Dendritic cell treated with granulocyte-macrophage colony-stimulating factor and Interleukin-4, amounts not matched to agents 40 ng/mL and 50 ng/mL, for 4 days (primary cell): ENCODE measurements around the gene SEPTIN5.

Experiments
- H3K27ac Mint-ChIP-seq: one replicate; pipeline ENCODE4 v1.8.0; 2022; ENCODE audit warnings: mild to moderate bottlenecking, mixed read lengths
- H3K27me3 Mint-ChIP-seq: one replicate; pipeline ENCODE4 v1.8.0; 2022; ENCODE audit warnings: mild to moderate bottlenecking, mixed read lengths
- H3K36me3 Mint-ChIP-seq: one replicate; pipeline ENCODE4 v1.8.0; 2022; ENCODE audit warnings: low read depth, mixed read lengths
- H3K4me1 Mint-ChIP-seq: one replicate; pipeline ENCODE4 v1.8.0; 2022; ENCODE audit warnings: low read depth, mixed read lengths
- H3K4me3 Mint-ChIP-seq: one replicate; pipeline ENCODE4 v1.8.0; 2022; ENCODE audit warnings: mild to moderate bottlenecking, moderate library complexity, mixed read lengths
- H3K9me3 Mint-ChIP-seq: one replicate; pipeline ENCODE4 v1.8.0; 2022; ENCODE audit warnings: mixed read lengths
- intact Hi-C: fragments of 100-400 bp; cut with micrococcal nuclease; formaldehyde crosslinking; loops from one replicate; pipeline ENCODE4 v1.15.0; 2022

The SEPTIN5 gene

DNA sequence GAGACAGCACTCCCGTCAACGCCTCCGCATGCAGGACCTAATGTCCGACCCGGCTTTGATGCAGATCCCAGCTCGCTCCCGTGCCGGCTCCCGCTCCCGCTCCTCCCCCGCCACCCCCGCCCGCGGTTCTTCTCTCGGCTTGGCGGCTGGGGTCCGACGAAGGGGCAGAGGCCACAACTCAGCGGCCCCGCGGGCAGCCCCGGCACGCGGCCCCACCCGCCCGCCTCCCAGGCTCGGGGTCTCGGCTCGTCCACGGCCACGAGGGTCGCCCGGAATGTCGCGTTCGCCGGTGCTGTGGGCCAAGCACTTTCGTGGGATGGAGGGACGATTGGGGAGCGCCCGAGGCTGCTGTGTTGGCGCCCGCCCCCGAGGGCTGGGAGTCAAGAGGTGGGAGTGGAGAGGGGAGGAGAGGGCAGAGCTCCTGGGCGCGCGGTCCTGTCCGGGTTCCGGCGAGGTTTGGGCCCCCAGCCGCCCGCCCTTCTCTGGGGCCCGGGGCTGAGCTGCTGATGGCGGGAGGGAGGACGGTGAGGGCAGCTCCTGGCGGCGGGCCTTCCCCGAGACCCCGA lies 40.9 kb downstream of the SEPTIN5 start:
- intact Hi-C loops = no loop called here
- no peaks in the 10 kb centered on the region for H3K9me3 Mint-ChIP-seq
- peaks cover 90% of the 10 kb centered on the region for H3K27me3 Mint-ChIP-seq
- no peak overlapping the region for H3K27ac Mint-ChIP-seq
- H3K4me1 Mint-ChIP-seq = peaks cover 34% of the 10 kb centered on the region
- no peaks in the 10 kb centered on the region for H3K36me3 Mint-ChIP-seq
- no peak overlapping the region for H3K4me3 Mint-ChIP-seq

DNA sequence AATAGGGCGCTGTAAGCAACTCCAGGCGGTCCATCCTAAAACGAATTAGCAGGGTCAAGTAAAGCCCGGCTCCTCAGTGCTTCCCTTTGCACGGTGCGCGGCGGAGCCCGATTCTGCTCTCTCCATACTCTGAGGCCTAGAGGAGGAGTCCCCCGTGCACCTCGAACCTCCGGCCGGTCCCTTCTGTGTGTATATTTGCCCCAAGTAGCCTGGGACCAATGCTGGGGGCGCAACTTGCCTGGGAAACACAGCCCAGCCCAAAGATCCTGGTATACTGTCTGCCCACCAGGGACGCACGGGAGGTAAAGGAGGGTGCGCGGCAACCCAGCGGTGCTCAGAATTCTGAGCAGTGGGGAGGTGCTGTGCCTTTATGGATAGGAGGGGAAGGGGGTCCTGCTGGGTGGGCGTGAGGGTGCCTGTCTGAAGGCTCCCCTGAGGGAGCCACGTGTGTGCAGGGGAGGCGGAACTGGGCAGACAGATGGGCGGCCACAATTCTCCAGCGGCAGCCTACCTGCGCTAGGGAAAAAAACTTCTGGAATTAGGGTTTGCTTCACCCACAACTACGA lies 41.5 kb downstream of the SEPTIN5 start:
- Mint-ChIP-seq H3K4me1 (peaks cover 37% of the 10 kb centered on the region), H3K9me3 (no peaks in the 10 kb centered on the region), H3K27me3 (peaks cover 91% of the 10 kb centered on the region), H3K4me3 (no peak overlapping the region), H3K36me3 (no peaks in the 10 kb centered on the region), H3K27ac (no peak overlapping the region)
- intact Hi-C loops = no loop called here

DNA sequence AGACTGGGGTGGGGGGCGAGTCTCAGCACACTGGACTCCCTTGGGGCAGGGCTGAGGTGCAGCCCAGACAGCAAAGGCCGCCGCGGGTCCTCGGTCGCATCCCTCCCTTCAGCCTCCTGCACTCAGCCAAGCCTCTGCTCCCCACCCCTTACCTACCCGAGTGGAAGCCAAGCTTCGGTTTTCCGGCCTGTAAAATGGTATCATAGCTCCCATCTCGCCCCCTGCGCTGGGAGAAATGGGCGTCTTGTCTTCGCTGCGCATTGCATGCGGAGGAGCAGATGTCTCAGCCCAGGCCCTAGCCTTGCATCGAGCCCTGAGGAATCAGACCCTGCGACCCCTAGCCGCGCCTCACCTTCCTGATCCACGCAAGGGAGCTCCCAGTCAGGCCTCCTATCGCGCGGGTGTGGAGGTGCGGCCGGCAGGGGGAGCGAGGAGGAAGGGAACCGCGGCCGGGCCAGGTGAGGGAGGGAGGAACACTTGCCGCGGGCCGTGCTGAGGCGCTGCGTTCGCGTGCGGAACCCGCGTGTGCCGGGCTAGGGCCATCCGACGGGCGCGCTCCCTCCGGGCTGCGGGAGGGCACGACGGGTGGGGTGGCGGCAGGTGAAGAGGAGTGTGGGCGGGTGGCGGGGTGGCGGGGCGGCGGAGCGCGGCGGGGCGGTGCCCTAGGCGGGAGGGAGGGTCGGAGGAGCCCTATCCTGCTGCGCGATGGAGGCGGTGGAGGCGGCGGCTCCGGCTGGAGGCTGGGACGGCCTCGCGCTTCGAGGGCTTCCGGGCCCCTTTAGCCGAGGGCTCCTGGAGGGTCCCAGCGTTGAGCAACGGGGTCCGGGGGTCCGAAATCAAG lies 42.2 kb downstream of the SEPTIN5 start:
- Mint-ChIP-seq H3K9me3 (no peaks in the 10 kb centered on the region), H3K27me3 (peaks cover 85% of the 10 kb centered on the region), H3K27ac (no peak overlapping the region), H3K4me1 (peaks cover 37% of the 10 kb centered on the region), H3K36me3 (no peaks in the 10 kb centered on the region), H3K4me3 (peak overlapping the region; percentile 67)
- intact Hi-C loops = no loop called here

DNA sequence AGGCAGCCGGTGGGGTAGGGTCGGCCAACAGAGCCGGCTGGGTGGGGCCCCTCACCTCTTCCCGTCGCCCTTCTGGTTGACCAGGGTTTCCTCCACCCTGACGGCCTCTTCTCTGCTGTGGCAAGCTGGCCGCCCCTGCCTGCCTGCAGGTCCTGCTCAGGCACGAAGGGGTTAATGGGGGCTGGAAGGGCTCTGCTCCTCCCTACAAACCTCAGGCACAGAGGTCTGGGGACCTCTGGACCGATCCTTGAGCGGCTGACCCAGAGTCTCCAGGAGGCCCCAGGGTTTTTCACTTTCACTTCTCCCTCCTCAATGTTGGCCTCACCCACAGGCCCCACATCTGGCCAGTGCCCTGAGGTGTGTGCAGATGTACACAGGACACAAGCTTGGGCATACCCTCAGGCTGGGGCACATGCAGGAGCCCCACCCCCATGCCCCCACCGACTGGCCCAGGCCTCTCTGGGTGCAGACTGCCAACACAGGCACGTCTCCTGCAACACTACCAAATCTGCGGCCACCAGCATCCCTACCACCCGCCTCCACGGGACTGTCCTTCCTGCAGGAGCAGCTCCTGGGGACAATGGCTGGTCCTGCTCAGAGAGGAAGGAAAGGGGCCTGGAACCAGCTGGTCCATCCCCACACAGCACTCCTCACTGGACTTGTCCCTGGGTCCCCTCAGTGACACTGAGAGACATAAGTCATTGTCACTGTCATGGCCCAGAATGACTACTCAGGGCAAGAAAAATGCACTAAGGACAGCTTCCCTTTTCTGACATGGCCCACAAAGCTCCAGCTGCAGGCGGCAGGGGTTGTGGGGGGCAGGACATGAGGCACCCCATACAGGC lies 43.1 kb downstream of the SEPTIN5 start:
- no peaks in the 10 kb centered on the region for H3K9me3 Mint-ChIP-seq
- H3K27me3 Mint-ChIP-seq = peaks cover 85% of the 10 kb centered on the region
- intact Hi-C loops = no loop called here
- no peaks in the 10 kb centered on the region for H3K36me3 Mint-ChIP-seq
- H3K27ac Mint-ChIP-seq = no peak overlapping the region
- H3K4me3 Mint-ChIP-seq = peak overlapping the region; percentile 67
- peaks cover 37% of the 10 kb centered on the region for H3K4me1 Mint-ChIP-seq

DNA sequence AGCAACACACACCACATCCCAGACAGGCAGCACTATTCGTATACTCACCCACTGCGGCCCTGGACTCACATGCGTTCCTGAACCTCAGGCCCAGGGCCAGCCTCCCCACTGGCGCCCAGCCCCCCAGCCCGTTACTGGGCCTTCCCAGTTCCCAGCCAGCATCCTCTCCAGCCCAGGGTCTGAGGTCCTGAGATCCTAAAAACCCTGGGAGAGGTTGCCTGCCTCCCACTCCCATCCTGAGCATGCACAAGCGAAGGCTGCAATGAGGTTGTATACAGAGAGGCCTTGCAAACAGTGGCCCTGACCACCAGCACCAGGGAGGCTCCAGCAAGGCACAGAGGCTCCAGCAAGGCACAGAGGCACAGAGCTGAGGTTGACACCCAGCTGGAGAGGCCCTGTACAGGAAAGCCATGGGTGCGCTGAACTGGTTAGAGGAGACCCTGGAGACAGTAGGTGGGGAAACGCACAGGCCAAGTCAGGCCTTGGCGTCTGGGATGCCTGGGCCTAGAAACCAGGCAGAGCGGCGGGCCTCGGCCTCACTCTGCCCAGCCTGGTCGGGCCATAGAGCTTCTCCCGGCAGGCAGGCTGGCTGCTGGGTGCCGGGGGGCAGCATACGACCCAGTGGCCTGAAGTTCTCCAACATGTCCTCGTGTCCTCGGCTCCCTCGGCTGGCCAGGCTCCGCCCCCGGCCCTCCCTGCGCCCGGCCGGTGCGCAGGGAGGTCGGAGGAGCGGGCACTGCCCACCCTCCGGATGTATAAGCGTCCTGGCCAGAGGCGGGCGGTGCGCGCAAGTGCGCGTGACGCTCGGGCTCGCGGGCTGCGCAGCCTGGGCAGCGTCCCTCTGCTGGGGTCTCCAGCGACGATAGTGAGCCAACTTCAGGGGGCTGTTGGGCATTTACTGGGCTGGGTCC lies 43.9 kb downstream of the SEPTIN5 start:
- peaks cover 86% of the 10 kb centered on the region for H3K27me3 Mint-ChIP-seq
- H3K27ac Mint-ChIP-seq = no peak overlapping the region
- peaks cover 37% of the 10 kb centered on the region for H3K4me1 Mint-ChIP-seq
- H3K4me3 Mint-ChIP-seq = no peak overlapping the region
- intact Hi-C loops = no loop called here
- no peaks in the 10 kb centered on the region for H3K9me3 Mint-ChIP-seq
- H3K36me3 Mint-ChIP-seq = no peaks in the 10 kb centered on the region

DNA sequence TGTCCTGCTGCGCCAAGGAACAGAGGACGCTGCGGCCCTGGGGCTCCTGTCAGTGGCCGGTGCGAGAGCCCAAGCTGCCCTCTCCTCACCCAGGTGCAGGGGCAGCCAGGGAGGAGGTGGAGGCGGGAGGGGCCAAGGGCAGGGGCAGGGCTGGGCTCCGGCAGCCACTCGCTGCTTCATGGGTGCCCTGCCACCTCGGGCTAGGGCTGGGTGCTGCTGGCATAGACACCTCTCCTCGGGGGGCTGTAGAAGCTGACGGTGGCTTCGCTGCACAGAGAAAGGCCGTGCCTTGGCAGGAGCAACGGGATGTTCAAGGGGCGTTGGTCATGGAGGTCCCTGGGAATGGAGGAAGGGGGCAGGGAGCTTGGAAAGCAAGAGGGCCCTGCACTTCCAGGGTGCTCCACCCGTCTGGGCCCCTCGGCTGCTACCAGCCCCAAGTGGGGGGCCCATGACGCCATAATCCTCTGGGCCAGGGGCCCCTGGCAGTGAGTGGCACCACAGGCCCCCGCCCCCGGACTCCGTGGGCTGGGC lies 44.7 kb downstream of the SEPTIN5 start:
- H3K9me3 Mint-ChIP-seq = no peaks in the 10 kb centered on the region
- no peaks in the 10 kb centered on the region for H3K36me3 Mint-ChIP-seq
- H3K4me3 Mint-ChIP-seq = no peak overlapping the region
- intact Hi-C loops = no loop called here
- H3K27ac Mint-ChIP-seq = no peak overlapping the region
- peaks cover 37% of the 10 kb centered on the region for H3K4me1 Mint-ChIP-seq
- peaks cover 86% of the 10 kb centered on the region for H3K27me3 Mint-ChIP-seq

DNA sequence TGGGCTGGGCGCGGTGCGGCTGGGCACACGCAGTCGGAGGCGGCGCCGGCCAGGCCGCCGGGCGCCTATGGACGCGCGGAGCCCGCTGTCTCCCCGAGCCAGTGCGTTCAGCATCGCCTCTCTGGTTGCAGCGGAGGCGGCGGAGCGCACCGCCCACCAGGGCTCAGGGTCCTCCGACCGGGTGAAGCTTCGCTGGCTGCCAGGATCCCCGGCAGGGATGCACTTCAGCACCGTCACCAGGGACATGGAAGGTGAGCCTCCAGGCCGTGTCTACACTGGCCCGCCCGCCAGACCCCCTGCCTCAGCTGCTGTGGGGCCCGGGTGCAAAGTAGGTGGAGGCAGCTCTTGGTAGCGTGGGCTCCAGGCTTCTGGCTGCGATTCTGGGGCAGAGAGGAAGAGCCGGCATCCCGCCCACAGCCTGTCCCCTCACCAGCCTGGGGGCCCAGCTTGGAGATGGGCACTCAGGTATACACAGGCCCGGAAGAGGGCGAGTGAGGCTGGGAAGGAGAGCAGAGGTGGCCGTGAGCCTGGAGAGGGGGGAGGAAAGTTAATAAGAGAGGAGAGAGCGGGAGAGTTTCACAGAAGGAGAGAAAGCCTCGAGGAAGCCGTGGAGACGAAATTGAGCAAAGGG lies 45.2 kb downstream of the SEPTIN5 start:
- H3K9me3 Mint-ChIP-seq = no peaks in the 10 kb centered on the region
- peaks cover 86% of the 10 kb centered on the region for H3K27me3 Mint-ChIP-seq
- H3K27ac Mint-ChIP-seq = no peak overlapping the region

DNA sequence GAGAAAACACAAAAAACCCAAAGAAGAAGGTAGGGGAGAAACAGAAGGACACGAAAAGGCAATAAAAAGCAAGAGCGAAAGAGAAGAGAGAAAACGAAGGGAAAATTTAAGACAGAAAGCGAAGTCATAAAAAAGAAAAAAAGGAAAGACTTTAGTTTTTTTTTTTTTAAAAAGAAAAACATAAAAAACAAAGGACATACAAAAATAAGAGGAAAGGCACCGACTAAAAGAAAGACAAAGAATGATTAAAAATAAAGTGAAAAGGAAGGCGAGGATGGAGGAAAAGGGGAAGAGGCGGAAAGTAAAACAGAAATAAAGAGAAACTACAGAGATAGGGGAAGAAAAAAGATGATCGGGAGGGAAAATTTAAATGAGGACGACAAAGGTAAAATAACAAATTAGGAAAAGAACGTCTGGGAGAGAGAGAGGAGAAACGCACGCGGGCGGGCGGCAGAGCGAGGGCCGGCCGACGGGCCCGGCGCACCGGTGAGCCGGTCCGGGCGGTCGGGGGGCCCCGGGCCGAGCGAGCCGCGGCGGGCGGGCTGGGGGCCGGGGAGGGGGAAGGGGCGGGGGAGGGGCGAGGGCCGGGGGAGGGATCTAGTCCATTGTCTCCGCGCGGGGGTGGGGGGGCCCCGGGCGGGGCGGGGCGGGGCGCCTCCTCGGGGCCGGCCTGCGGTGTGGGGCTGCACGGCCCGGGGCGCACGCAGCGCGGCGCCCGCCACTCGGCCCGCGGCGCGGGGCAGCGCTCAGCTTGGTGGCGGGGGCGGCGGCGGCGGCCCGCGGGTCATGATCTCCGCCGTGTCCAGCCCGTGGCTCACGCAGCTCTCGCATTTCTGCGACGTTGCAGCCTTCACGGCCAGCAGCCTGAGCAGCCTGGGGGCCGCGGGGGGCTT lies 46.0 kb downstream of the SEPTIN5 start, which contains the start of gene TBX1:
TBX1 (plus strand) TSS at position 721 of the 893 bp plus-strand sequence; CDS start at position 787, 66 bp downstream.
- intact Hi-C loops = no loop called here
- Mint-ChIP-seq H3K9me3 (no peaks in the 10 kb centered on the region), H3K4me3 (peak within 1 kb of the TSS; percentile 70), H3K27ac (no peak within 1 kb of the TSS), H3K36me3 (no peaks in the 10 kb centered on the region), H3K27me3 (peaks cover 87% of the 10 kb centered on the region), H3K4me1 (peaks cover 37% of the 10 kb centered on the region)

More for the DNA sequence above, 45.2 kb downstream of the SEPTIN5 start:
- intact Hi-C loops = no loop called here
- peak overlapping the region; percentile 70 for H3K4me3 Mint-ChIP-seq
- H3K36me3 Mint-ChIP-seq = no peaks in the 10 kb centered on the region
- peaks cover 37% of the 10 kb centered on the region for H3K4me1 Mint-ChIP-seq

DNA sequence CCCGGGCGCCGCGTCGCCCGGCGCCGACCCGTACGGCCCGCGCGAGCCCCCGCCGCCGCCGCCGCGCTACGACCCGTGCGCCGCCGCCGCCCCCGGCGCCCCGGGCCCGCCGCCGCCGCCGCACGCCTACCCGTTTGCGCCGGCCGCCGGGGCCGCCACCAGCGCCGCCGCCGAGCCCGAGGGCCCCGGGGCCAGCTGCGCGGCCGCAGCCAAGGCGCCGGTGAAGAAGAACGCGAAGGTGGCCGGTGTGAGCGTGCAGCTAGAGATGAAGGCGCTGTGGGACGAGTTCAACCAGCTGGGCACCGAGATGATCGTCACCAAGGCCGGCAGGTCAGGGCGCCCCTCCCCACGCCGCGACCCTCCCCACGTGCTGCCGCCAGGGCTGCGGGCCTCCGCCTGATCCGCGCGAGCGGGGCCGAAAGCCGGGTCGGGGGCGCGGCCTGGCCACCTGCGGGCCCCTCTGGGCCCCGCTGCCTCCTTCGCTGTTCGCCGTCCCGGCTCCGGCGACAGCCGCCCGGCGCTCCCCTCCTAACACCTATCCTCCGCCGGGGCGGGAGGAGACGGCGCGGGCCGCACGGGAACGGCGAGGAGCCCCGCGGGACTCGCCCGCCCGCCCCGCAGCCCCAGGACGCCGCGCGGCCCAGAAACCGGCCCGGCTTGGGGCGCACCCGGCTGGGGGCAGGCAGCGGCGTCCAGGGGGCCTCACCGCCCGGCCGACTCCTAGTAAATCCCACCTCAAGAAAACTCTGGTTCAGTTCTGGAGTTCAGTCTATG lies 46.8 kb downstream of the SEPTIN5 start:
- H3K27me3 Mint-ChIP-seq = peaks cover 83% of the 10 kb centered on the region
- H3K36me3 Mint-ChIP-seq = no peaks in the 10 kb centered on the region
- H3K27ac Mint-ChIP-seq = no peak overlapping the region
- intact Hi-C loops = no loop called here
- peak overlapping the region; percentile 35 for H3K4me3 Mint-ChIP-seq
- H3K4me1 Mint-ChIP-seq = peaks cover 35% of the 10 kb centered on the region
- no peaks in the 10 kb centered on the region for H3K9me3 Mint-ChIP-seq

DNA sequence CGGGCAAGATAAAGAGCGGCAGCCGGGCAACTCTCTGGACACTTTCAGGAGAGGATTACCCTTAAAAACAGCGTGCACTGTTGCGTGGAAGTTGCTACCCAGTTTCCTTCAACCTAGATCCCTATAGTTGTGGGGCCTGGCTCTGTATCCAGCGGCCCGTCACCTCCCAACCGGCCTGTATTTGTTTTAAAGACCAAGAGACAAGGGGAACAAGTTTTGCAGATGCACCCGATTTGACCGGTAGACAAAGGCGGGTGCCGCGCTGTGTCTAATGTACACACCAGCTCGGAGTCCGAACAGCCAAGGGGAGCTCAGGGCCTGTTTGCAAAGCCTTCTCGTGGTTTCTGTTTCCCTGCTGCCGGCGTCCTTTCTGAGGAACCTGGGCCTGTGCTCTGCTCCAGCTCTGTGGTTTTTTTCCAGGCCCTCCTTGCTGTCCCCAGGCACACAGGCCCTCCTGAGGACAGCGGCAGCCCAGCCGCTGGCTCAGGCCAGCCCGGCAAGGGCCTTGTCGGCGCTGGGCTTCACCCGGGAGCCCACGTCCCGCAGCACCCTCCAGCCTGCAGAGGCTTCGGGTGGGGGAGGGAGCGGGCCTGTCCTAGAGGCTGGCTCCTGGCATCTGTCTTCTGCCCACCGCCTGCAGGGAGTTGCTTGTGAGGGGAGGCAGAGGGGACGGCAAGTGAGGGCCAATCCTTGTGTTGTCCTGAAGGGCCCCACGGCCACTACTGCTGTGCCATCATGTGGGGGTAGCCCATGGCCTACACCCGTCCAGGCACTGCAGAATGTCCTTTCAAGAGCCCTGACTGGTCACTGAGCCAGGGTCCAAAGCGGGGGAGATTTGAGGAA lies 47.6 kb downstream of the SEPTIN5 start:
- peak overlapping the region; percentile 35 for H3K4me3 Mint-ChIP-seq
- intact Hi-C loops = no loop called here
- no peaks in the 10 kb centered on the region for H3K36me3 Mint-ChIP-seq
- no peak overlapping the region for H3K27ac Mint-ChIP-seq
- peaks cover 81% of the 10 kb centered on the region for H3K27me3 Mint-ChIP-seq
- no peaks in the 10 kb centered on the region for H3K9me3 Mint-ChIP-seq
- H3K4me1 Mint-ChIP-seq = peaks cover 32% of the 10 kb centered on the region
